A673 (cell line): Measurements from ENCODE around the gene PHRF1.

Source experiments
- CTCF ChIP-seq: fragments of 300-800, 200-600 bp; sonication (generic); conservative IDR thresholded peaks from 2 replicates; pipeline ENCODE4 v1.5.1; 2017; ENCODE audit warnings: low read depth, mild to moderate bottlenecking, antibody characterized with exemption, low read length, moderate library complexity, mixed read lengths
- EZH2 ChIP-seq: fragments of 200-600 bp; sonication (generic); IDR thresholded peaks from 2 replicates; pipeline ENCODE4 v1.6.1; 2017; ENCODE audit warnings: borderline replicate concordance, low read depth, mild to moderate bottlenecking, mixed read lengths, antibody characterized with exemption, low read length; ENCODE audit not compliant: poor library complexity, severe bottlenecking

- TF ChIP-seq EZH2 = no peak
- TF ChIP-seq CTCF = no peak
Measured at GRCh38 chr11:617199-617911, 41.1 kb downstream of the PHRF1 start.
